WTC11 (cell line): ENCODE results near the gene CDRT4.

Experiments used
- CREB1 ChIP-seq: sonication (generic); formaldehyde crosslinking; IDR thresholded peaks from 2 replicates; pipeline ENCODE4 v1.8.0; 2023; ENCODE audit warnings: mild to moderate bottlenecking, missing genetic modification reagents
- CREM ChIP-seq: sonication (generic); formaldehyde crosslinking; IDR thresholded peaks from 2 replicates; pipeline ENCODE4 v1.8.1; 2022; ENCODE audit warnings: mild to moderate bottlenecking, missing genetic modification reagents, moderate library complexity
- CTCF ChIP-seq: fragments of 200-600 bp; IDR thresholded peaks from 2 replicates; pipeline ENCODE4 v1.8.0; 2022; ENCODE audit warnings: antibody characterized with exemption
- GTF2I ChIP-seq: fragments of 250-450 bp; sonication (Bioruptor Pico); conservative IDR thresholded peaks from 2 replicates; pipeline ENCODE4 v1.4.0; 2021; ENCODE audit warnings: mild to moderate bottlenecking
- NFYB ChIP-seq: sonication (generic); formaldehyde crosslinking; conservative IDR thresholded peaks from 2 replicates; pipeline ENCODE4 v1.8.0; 2022; ENCODE audit warnings: low read depth, missing genetic modification reagents
- TF ChIP-seq, protein P1 (sequence below): sonication (generic); formaldehyde crosslinking; IDR thresholded peaks from 2 replicates; pipeline ENCODE4 v1.8.1; 2022; ENCODE audit warnings: low read depth, missing genetic modification reagents, borderline replicate concordance
- TF ChIP-seq, protein P2 (sequence below): fragments of 250-450 bp; sonication (Bioruptor Pico); IDR thresholded peaks from 2 replicates; pipeline ENCODE4 v1.9.0; 2021; ENCODE audit warnings: mild to moderate bottlenecking

DNA sequence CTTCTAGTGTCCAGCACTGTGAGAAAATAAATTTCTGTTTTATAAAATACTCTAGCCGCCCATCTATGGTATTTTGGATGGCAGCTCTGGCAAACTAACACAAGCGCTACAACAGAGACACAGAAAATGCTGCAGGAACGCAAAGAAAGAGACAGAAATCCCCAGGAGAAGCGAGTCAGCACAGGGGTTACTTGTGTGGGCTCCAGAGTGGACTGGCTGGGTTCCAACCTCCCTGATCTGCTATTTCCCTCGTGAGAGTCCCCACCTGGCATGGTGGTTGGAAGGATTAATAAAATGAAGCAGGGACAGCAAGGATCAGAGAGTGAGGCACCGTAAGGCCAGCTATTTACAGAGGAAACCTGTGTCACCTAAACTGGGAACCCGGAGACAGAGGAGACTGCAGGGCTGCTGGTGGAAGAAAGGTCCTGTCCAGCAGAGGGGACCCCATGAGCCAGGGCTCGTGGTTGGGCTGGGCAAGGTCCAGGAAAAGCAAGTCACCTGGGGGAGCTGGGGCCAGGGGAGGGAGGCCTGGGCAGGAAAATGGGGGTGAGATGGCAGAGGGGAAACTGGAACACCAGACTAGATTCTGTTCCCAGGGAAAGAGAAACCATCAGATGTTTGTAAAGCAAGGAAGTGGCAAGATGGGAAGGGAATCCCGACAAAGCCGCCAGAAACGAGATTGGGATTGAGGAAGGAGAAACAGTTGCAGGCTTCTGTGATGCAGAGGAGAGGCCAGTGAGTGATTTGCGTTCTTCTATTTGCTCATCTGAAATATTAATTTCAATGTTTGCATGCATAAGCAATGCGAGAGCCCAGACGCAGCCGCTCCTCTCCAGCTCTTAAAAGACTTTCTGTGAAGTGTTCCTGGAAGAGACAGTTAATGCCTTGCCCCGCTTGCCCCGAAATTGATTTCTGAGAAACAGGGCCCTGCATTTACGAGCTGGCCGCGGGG is 63.0 kb downstream of the CDRT4 start:
- TF ChIP-seq CTCF (no peak), NFYB (no peak), CREB1 (CRISPR knock-in tag) (no peak), GTF2I (CRISPR knock-in tag) (no peak), CREM (CRISPR knock-in tag) (no peak)
- TF ChIP-seq, protein P1, sequence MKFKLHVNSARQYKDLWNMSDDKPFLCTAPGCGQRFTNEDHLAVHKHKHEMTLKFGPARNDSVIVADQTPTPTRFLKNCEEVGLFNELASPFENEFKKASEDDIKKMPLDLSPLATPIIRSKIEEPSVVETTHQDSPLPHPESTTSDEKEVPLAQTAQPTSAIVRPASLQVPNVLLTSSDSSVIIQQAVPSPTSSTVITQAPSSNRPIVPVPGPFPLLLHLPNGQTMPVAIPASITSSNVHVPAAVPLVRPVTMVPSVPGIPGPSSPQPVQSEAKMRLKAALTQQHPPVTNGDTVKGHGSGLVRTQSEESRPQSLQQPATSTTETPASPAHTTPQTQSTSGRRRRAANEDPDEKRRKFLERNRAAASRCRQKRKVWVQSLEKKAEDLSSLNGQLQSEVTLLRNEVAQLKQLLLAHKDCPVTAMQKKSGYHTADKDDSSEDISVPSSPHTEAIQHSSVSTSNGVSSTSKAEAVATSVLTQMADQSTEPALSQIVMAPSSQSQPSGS (CRISPR knock-in tag), result no peak
- TF ChIP-seq, protein P2, sequence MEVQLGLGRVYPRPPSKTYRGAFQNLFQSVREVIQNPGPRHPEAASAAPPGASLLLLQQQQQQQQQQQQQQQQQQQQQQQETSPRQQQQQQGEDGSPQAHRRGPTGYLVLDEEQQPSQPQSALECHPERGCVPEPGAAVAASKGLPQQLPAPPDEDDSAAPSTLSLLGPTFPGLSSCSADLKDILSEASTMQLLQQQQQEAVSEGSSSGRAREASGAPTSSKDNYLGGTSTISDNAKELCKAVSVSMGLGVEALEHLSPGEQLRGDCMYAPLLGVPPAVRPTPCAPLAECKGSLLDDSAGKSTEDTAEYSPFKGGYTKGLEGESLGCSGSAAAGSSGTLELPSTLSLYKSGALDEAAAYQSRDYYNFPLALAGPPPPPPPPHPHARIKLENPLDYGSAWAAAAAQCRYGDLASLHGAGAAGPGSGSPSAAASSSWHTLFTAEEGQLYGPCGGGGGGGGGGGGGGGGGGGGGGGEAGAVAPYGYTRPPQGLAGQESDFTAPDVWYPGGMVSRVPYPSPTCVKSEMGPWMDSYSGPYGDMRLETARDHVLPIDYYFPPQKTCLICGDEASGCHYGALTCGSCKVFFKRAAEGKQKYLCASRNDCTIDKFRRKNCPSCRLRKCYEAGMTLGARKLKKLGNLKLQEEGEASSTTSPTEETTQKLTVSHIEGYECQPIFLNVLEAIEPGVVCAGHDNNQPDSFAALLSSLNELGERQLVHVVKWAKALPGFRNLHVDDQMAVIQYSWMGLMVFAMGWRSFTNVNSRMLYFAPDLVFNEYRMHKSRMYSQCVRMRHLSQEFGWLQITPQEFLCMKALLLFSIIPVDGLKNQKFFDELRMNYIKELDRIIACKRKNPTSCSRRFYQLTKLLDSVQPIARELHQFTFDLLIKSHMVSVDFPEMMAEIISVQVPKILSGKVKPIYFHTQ, result no peak
